ENCODE results near the gene RAB38. TPM values are rescaled to one million over a fixed set of nuclear protein-coding genes. Genes with fewer than 3 reads are reported as not detected.

Gene RAB38
- total RNA-seq, 2 experiments from 2014 or later = 1.2 to 1.5 TPM

DNA sequence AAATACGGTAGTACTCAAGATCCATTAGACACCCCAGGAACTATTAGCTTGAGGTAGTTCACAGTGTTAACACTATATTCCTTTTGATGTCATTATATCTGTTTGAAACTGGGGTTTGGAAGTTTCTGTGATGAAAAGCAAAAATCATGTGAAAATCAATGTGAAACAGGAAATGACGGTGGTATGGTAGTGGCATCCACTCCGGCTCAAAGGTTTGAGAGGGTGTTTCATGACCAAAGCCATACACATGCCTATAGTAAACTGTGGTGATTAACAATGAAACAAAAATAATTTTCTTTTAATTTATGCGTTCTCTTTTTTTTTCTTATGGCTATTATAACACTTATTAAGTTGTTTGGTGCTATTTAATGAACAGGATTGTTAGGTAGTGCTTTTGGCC, 10.9 kb downstream of the RAB38 start:
- DNase-seq = no peak
- Mint-ChIP-seq H3K4me3 (no peak overlapping the region), H3K36me3 (ENCODE audit: low read depth) (no peaks in the 10 kb centered on the region), H3K9me3 (peaks cover 2% of the 10 kb centered on the region), H3K27me3 (peaks cover 10% of the 10 kb centered on the region), H3K27ac (no peak overlapping the region), H3K4me1 (no peaks in the 10 kb centered on the region)
- CTCF ChIA-PET = interaction anchor here (1.4 kb wide), 1 partner anchor 67 kb away, joined by 3 read pairs; no protein-coding TSS in a partner anchor
- POLR2A ChIA-PET = no interaction called here

DNA sequence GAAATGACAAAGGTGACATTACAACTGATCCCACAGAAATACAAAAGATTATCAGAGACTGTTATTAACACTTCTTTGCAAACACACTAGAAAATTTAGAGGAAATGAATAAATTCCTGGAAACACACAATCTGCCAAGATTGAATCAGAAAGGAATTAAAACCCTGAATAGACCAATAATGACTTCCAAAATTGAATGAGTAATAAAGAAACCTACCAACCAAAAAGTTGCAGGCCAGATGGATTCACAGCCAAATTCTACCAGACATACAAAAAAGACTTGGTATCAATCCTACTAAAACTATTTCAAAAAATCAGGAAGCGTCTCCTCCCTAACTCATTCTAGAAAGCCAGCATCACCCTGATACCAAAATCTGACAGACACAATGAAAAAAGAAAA, 17.2 kb downstream of the RAB38 start:
- Mint-ChIP-seq H3K9me3 (peaks cover 4% of the 10 kb centered on the region), H3K4me3 (no peak overlapping the region), H3K36me3 (ENCODE audit: low read depth) (no peaks in the 10 kb centered on the region), H3K27me3 (peaks cover 20% of the 10 kb centered on the region), H3K4me1 (no peaks in the 10 kb centered on the region), H3K27ac (no peak overlapping the region)
- DNase-seq = no peak
- POLR2A ChIA-PET = no interaction called here
- CTCF ChIA-PET = no interaction called here

DNA sequence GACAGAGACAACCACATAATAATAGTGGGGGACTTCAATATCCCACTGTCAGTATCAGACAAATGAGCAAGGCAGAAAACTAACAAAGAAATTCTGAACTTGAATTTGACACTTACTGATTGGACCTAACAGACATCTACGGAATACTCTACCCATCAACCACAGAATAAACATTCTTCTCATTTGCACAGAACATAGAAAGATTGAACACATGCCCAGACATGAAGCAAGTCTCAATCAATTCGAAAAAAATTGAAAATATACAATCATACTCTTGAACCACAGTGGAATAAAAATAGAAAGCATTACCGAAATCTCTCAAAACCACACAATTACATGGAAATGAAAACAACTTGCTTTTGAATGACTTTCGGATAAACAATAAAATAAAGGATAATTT, 17.9 kb downstream of the RAB38 start:
- no peaks in the 10 kb centered on the region for H3K4me1 Mint-ChIP-seq
- H3K27me3 Mint-ChIP-seq = peaks cover 15% of the 10 kb centered on the region
- H3K27ac Mint-ChIP-seq = no peak overlapping the region
- H3K9me3 Mint-ChIP-seq = peaks cover 4% of the 10 kb centered on the region
- no peak overlapping the region for H3K4me3 Mint-ChIP-seq
- no peaks in the 10 kb centered on the region for H3K36me3 Mint-ChIP-seq (ENCODE audit: low read depth)
- POLR2A ChIA-PET = no interaction called here
- CTCF ChIA-PET = no interaction called here
- no peak for DNase-seq

DNA sequence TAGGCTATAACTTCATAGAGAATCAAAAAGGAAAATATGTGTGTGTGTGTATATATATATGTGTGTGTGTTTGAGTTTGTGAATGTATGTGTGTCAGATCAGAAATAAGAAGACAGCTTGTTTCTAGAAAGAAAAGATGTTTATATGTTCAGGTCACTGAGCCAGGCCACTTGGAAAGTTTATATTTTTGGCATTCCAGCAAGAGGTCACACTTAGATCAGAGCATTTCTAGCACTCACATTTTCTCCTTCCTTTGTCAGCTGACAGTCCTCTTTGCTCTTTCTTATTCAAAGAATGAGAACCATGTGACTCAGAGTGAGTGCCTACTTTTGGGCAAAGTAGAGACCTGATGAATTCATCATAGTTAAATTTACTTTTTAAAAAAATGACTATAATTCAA, 22.9 kb downstream of the RAB38 start:
- no peaks in the 10 kb centered on the region for H3K36me3 Mint-ChIP-seq (ENCODE audit: low read depth)
- no peak overlapping the region for H3K4me3 Mint-ChIP-seq
- ChIA-PET POLR2A (no interaction called here), CTCF (no interaction called here)
- H3K9me3 Mint-ChIP-seq = peaks cover 2% of the 10 kb centered on the region
- peaks cover 4% of the 10 kb centered on the region for H3K27me3 Mint-ChIP-seq
- DNase-seq = no peak
- no peak overlapping the region for H3K27ac Mint-ChIP-seq
- no peaks in the 10 kb centered on the region for H3K4me1 Mint-ChIP-seq

DNA sequence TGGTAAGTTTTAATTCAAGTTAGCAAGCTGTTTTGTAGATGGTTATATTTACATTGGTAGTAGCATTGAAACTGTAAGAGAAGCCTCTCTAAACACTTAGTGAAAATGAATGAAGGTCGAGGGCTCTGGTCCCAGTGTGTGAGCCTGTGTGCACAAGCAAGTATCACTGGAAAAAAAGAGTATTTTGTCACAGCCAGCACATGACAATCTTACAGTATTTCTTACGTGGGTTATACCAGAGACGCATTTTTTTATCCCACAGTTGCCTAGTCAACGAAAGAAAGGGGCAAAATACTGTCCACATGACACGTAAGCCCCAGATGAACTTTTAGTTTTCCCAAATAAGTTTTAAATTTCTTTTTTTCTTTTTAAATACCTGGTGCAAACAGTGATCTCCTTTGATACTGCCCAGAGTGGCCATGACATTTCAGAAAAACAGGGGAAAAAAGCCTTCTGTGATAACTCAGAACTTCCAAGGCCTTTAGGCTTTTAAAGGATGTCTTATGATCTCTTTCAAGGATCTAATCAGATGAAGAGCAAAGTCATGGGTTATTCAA, 23.5 kb downstream of the RAB38 start:
- Mint-ChIP-seq H3K27ac (no peak overlapping the region), H3K27me3 (peaks cover 4% of the 10 kb centered on the region), H3K4me3 (no peak overlapping the region), H3K36me3 (ENCODE audit: low read depth) (no peaks in the 10 kb centered on the region), H3K4me1 (no peaks in the 10 kb centered on the region), H3K9me3 (no peaks in the 10 kb centered on the region)
- DNase-seq = no peak
- CTCF ChIA-PET = no interaction called here
- POLR2A ChIA-PET = no interaction called here

DNA sequence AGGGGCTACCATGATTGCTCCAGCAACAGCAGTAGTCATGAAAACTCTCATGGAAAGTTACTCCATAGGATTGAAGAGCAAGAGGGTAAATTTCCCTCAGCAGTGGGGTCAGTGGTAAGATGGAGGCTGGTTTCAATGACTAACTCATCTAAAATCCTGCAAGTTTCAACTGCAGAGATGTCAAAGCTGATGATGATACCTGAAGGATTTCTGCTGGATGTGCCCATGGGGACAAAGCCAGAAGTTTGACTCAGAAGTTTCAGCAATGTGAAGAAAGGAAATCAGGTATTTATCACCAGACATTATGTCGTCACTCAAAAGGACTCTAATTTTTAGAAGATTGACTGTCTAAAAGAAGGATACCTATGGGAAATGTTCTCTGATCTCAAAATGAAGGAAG, 29.1 kb downstream of the RAB38 start:
- DNase-seq = no peak
- Mint-ChIP-seq H3K36me3 (ENCODE audit: low read depth) (no peaks in the 10 kb centered on the region), H3K4me1 (no peaks in the 10 kb centered on the region), H3K4me3 (no peak overlapping the region), H3K27ac (no peak overlapping the region), H3K9me3 (no peaks in the 10 kb centered on the region), H3K27me3 (no peaks in the 10 kb centered on the region)
- ChIA-PET CTCF (no interaction called here), POLR2A (no interaction called here)

DNA sequence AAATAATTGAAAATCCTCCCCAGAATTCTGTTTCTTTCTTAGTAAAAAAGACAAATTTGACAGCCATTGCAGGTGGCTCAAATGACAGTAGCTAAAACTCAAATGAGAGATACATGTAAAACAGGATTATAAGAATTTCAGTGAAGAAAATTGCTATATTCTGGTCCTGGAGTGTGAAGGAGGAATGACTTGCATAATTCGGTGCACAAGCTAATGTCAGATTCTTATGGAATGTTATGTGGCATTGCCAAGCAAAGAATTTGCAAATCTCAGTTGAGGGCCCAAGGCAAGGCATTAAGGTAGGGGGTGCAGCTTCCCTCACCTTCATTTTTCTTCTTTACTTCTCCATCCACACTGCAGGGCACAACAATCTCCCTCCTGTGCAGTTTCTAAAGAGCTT, 35.4 kb downstream of the RAB38 start:
- Mint-ChIP-seq H3K4me3 (no peak overlapping the region), H3K27ac (no peak overlapping the region), H3K36me3 (ENCODE audit: low read depth) (no peaks in the 10 kb centered on the region), H3K4me1 (no peaks in the 10 kb centered on the region), H3K27me3 (peaks cover 2% of the 10 kb centered on the region), H3K9me3 (no peaks in the 10 kb centered on the region)
- ChIA-PET POLR2A (no interaction called here), CTCF (no interaction called here)
- DNase-seq = no peak

DNA sequence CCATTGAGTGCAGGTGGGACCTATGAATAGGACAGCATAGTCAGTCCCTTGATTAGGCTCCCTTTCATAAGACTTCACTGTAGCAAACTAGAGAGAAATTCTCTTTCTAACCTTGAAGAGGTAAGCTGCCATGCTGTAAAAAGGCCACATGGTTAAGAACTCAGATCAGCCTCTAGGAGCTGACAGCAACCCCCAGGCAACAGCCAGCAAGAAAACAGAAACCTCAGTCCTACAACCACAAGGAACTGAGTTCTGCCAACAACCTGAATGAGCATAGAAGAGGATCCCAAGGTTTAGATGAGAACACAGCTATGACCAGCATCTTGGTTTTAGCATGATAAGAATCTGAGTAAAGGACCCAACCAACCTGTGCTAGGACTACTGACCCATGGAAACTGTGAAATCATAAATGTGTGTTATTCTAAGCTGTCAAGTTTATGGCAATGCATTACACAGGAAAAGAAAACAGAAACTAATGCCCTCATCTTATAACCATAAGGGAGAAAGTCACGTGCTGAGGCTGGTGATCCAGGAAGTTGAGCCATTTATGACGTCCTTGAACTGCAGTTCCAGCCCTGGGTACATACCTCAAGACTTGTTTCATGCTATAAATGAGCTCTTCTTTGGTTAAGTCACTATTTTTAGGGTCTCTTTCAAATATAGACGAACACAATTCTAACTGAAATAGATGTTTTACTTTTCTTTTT, 43.3 kb downstream of the RAB38 start:
- H3K27ac Mint-ChIP-seq = no peak overlapping the region
- POLR2A ChIA-PET = interaction anchor here (0.5 kb wide), 1 partner anchor 202 kb away, joined by 4 read pairs; no protein-coding TSS in a partner anchor
- DNase-seq = no peak
- CTCF ChIA-PET = interaction anchor here (1.0 to 1.8 kb wide), 3 partner anchors 26 to 427 kb away, joined by 3 to 4 read pairs (median 3); no protein-coding TSS in a partner anchor
- peaks cover 3% of the 10 kb centered on the region for H3K4me1 Mint-ChIP-seq
- H3K9me3 Mint-ChIP-seq = no peaks in the 10 kb centered on the region
- H3K27me3 Mint-ChIP-seq = peaks cover 3% of the 10 kb centered on the region
- H3K4me3 Mint-ChIP-seq = no peak overlapping the region
- no peaks in the 10 kb centered on the region for H3K36me3 Mint-ChIP-seq (ENCODE audit: low read depth)

DNA sequence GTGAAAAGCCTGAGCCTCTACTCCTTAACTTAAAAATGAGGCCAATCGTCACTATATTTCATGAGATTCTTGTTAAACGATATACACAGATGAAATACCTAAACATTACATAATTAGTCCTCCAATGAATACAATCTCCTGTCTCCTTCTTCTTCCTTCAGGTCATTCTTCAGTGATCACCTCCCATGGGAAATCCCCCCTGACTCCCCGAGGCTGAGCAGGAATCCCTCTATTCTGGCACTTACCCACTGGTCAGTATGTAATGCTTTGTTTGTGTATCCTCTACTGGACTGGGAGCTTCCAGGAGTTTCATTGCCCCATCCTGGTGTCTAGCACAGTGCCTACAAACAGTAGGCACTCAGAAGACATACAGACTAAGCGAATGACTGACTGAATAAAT, 52.3 kb downstream of the RAB38 start:
- Mint-ChIP-seq H3K4me3 (no peak overlapping the region), H3K27ac (no peak overlapping the region), H3K4me1 (no peaks in the 10 kb centered on the region), H3K27me3 (peaks cover 7% of the 10 kb centered on the region), H3K36me3 (ENCODE audit: low read depth) (no peaks in the 10 kb centered on the region), H3K9me3 (no peaks in the 10 kb centered on the region)
- no peak for DNase-seq
- ChIA-PET CTCF (no interaction called here), POLR2A (no interaction called here)

DNA sequence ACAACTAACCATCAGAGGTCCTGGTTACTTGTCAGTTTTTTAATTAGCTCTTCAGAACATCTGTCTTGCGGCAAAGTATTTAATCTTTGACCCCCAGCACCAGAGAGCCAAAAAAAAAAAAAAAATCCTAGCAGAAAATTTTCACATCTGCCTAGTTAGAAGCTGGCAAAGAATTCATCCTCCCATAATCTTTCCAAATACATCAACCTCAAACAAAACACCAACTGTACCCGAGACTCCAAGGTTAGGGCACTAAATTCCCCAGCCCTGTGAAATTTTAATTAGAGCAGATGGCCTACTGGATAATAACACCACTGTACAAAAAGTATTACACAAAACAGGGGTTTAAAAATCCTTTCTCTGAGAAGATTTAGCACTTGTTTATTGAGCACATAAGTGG, 55.7 kb downstream of the RAB38 start:
- ChIA-PET POLR2A (no interaction called here), CTCF (no interaction called here)
- Mint-ChIP-seq H3K36me3 (ENCODE audit: low read depth) (no peaks in the 10 kb centered on the region), H3K27ac (no peak overlapping the region), H3K4me3 (no peak overlapping the region), H3K9me3 (no peaks in the 10 kb centered on the region), H3K27me3 (peaks cover 3% of the 10 kb centered on the region), H3K4me1 (no peaks in the 10 kb centered on the region)
- DNase-seq = no peak

DNA sequence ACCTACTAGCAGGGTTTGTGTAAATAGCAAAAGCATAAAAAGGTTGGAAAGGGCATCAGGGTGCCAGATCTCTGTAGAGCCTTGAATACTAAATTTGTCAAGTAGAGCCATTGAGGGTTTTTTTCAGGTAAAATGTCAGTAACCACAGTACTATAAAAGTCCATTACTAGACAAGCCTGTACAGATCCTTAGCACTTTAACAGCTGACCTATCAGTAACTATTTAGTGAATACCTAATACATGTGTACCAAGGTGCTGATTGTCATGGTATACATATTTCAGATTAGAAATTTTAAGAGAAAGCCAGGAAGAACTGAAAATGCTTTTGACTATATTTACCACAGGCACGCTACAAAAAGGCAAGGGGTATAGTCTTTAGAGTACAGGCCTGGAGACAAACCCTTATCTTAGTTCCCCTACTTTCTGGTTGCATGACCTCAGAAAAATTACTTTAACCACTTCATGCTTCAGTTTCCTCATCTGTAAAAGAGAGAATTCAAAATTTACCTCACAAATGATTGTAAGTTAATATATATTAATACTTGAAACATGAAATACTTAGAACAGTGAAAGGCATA, 57.9 kb downstream of the RAB38 start:
- H3K4me1 Mint-ChIP-seq = no peaks in the 10 kb centered on the region
- H3K27ac Mint-ChIP-seq = no peak overlapping the region
- H3K9me3 Mint-ChIP-seq = no peaks in the 10 kb centered on the region
- no peak for DNase-seq
- POLR2A ChIA-PET = no interaction called here
- no peak overlapping the region for H3K4me3 Mint-ChIP-seq
- H3K36me3 Mint-ChIP-seq (ENCODE audit: low read depth) = no peaks in the 10 kb centered on the region
- no peaks in the 10 kb centered on the region for H3K27me3 Mint-ChIP-seq
- CTCF ChIA-PET = interaction anchor here (1.3 to 1.6 kb wide), 3 partner anchors 13 to 435 kb away, joined by 3 read pairs; no protein-coding TSS in a partner anchor

DNA sequence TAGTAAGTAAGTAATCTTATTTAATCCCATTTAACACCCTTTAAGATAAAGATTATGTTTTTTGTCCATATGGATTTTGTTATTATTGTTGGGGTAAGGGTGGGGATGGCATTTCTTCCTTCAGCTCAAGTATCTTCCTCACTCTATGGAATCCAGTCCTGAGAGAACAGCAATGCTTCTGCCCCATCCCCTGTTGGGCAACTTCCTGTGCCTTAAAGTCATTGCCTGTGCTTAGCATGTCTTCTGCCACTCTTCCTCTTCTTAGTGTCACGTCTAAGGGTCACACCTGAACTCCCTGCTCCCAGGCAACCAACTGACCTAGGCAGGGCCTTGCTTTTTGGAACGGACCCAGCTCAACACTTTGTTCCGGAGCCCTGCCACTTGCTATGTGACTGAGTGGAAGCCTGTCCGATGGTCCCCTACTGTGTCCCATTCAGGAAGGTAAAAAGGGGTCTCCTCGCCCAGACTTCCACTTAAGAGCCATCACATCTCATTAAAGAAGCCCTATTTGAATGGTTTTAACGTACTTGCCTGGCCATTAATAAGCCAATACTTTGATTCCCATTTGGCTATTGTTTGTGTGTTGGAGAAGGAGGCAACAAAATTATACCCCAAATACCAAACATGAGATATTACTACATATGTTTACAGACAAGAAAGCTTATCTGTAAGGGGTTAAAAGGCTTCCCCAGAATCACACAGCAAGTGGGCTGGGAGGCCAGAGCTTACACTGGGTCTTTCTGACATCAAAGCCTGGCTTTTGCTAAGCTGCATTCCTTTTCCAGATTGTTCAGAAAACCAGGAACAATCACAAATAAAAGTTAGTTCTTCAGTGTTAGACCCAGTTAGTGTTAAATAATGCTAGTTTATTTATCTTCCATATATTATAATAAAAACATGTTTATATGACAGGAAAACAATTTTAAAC, 59.2 kb downstream of the RAB38 start:
- H3K4me1 Mint-ChIP-seq = no peaks in the 10 kb centered on the region
- POLR2A ChIA-PET = no interaction called here
- H3K27ac Mint-ChIP-seq = no peak overlapping the region
- no peaks in the 10 kb centered on the region for H3K27me3 Mint-ChIP-seq
- no peak overlapping the region for H3K4me3 Mint-ChIP-seq
- H3K9me3 Mint-ChIP-seq = no peaks in the 10 kb centered on the region
- CTCF ChIA-PET = interaction anchor here (1.2 to 1.4 kb wide), 2 partner anchors 10 to 12 kb away, joined by 3 to 5 read pairs; no protein-coding TSS in a partner anchor
- DNase-seq = no peak
- H3K36me3 Mint-ChIP-seq (ENCODE audit: low read depth) = no peaks in the 10 kb centered on the region

DNA sequence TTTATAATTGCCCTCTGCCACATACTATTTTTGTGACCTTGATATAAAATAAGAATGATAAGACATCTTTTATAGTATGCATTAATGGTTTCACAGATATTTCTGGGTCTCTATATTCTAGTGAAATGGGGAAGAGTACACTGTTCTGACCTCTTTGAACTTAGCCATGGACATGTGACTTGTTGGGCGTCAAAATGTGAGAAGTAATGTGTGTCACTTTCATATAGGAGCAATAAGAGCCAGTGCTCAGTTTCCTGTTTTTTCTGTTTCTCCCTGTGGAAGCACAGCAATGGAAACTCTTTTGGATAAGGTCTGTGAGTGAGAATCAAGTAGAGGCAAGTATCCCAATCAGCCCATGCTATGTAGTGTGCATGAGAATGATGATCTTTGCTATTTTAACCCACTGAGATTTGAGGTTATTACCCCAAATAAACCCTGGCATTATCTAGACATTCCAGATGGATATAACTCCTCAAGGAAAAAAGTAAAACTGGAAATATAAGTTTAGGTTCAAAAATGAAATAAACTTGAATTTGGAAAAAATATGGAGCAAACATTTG, 60.7 kb downstream of the RAB38 start:
- Mint-ChIP-seq H3K36me3 (ENCODE audit: low read depth) (no peaks in the 10 kb centered on the region), H3K4me1 (no peaks in the 10 kb centered on the region), H3K9me3 (no peaks in the 10 kb centered on the region), H3K27ac (no peak overlapping the region), H3K27me3 (peaks cover 2% of the 10 kb centered on the region), H3K4me3 (no peak overlapping the region)
- CTCF ChIA-PET = no interaction called here
- no peak for DNase-seq
- POLR2A ChIA-PET = no interaction called here
